DMS153 (cell line): ENCODE measurements around the gene MAN1A1.

ENCODE experiments used
- DNase-seq: peaks from one replicate; lab custom pipeline; 2025; lab: John Stamatoyannopoulos, UW

MAN1A1 gene

DNA sequence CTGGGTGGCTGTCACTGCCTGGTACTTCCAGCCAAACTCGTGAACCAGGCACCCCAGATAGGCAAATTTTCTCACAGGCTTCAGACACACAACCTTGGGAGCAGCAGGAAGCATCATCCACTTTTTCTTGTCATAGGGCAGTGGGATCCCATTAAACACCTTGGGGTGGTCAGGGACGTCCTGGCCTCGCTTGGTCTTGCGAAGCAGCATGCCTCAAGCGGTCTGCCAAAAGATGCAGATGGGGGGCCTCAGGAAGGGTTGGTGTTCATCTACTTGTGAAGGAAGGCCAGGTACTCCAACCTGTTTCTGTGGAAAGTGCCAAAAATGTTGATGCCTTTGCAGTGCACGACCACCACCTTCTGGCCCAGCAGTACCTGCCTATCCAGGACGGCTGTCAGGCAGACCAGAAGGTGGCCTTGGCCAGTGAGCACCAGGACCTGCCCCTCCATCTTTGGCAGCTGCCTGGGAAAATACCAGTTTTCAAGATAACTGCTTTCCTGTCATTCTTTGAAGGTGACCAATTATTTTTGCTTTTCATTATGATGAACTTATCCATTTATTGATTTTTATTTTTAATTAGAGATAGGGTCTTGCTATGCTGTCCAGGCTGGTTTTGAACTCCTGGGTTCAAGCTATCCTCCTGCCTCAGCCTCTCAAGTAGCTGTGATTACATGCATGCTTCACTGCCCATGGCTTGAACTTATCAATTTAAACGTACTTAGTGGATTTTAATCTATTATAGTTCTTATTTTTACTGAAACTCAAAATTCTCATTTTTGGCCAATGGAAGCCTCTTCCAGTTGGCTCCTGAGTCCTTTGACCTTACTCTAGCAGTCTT lies 80.1 kb downstream of the MAN1A1 start:
- DNase-seq = no peak

DNA sequence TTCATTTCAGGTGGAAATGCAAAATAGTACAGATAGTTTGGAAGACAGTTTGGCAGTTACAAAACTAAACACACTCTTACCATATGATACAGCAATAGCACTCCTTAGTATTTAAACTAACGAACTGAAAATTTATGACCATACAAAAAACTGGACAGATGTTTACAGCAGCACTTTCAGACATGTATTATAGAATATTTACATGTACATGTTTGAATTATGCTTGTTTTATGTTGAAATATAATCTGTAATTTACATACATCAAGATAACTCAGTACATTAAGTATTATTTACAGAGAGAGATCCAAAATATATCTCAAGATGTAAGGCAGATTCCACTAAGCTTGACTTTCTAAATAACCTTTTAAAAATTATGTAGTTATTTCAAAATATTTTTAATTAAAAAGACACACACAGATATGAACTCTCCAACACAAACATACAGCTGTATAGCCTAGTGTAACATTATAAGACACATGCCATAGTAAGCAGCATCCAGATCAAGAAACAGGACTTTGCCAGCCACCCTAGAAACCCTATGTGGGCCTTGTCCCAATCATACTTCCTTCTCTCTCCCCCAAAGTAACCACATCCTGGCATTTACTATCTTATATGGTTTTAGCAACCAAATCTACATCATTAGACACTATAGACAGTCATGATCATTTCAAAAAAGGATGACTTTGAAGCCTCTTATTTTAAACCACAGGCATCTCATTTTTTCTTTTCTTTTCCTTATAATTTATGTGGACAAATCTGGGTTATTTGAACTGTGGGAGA lies 82.2 kb downstream of the MAN1A1 start:
- DNase-seq = no peak

DNA sequence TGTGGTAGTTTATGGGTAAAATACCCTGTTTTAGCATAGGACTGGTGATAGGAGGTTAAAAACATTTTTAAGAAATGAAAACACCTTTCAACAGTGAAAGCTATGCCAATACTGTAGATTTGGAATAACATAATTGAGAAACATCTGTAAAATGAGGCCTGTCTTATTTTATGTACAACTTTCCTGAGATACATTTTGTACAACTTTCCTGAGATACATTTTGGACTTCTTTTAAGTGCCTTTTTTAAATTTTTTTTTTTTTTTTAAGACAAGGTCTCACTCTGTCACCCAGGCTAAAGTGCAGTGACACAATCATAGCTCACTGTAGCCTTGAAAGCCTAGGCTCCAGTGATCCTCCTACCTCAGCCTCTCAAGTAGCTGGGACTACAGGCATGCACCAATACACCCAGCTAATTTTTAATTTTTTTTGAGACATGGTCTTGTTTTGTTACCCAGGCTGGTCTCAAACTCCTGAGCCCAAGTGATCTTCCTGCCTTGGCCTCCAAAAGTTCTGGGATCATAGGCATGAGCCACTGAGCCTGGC lies 84.6 kb downstream of the MAN1A1 start:
- DNase-seq = no peak

DNA sequence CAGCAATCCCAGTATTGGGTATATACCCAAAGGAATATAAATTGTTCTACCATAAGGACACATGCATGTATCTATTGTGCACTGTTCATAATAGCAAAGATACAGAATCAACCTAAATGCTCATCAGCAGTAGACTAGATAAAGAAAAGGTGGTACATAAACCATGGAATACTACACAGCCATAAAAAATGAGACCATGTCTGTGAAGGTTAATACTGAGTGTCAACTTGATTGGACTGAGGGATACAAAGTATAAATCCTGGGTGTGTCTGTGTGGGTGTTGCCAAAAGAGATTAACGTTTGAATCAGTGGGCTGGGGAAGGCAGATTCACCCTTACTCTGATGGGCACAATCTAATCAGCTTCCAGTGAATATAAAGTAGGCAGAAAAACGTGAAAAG lies 86.9 kb downstream of the MAN1A1 start:
- DNase-seq = no peak

DNA sequence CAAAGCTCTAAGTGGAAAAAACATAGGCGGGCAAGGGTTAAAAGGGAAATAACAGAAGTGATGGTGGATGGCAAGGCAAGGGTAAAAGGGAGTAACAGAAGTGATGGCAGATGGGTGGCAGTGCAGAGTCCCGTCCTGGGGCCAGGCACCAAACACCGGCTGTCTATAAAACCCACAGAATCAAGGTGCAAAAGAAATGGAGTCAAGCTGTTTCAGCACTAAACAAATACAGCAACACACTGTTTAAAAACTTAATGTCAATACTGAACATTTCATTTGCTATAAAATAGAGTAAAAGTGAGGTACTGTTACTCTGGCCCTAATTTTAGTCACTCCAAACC lies 87.6 kb downstream of the MAN1A1 start:
- no peak for DNase-seq

DNA sequence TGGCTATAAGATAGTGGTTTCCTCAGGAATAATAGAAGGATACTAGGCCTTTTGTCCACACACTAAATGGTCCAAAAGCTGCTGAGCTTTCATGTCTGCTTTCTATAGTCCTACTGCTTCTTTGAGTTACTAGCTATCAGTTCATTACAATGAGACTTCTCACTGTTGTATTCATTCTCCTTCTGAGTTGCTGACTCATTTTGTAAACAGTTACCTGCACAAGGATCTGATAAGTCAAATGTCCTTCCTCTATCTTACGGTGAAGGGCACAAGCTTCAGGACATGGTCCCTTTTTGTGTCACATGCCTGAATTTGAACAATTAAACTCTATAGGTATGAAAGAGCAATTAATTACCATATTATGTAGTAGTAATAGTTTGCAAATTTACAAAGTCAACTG lies 90.5 kb downstream of the MAN1A1 start:
- DNase-seq = no peak

DNA sequence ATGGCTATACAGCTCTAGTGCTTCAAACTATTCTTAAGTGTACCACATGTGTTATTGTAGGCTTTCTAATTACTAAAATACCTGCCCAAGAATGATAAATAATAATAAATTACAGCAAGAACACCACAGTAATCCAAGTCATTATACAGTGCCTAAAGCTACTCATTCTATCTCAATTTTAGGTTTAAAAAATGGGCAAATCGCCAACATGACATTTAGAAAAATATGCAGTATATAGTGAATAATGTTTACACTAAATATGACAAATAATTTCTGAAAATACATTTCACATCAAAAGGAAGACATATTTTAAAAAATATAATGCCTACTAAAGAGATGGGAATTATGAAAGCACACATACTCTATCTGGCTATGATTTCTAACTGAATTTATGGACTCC lies 91.8 kb downstream of the MAN1A1 start:
- DNase-seq = no peak

DNA sequence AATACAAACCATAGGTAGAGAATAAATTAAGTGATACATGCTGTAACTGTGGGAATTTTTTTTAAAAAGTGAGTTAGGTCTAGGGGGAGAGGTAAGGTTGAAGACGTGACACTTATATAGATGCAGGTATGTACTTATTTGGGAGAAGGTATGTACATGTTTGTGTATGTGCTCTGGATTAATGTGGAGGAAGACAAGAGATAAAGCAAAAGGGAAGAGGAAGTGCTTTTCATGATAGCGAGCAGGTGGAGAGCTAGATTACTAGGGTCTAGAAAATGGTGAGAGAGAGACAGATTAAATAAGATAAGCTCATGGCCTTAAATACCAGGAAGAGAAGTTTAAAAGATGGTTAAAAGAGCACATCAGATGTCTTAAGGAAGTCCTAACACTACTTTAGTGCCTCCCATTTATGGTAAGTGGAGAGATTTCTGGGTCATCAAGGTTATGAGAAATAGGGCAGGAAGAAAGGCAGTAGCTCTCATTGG lies 92.5 kb downstream of the MAN1A1 start:
- no peak for DNase-seq

DNA sequence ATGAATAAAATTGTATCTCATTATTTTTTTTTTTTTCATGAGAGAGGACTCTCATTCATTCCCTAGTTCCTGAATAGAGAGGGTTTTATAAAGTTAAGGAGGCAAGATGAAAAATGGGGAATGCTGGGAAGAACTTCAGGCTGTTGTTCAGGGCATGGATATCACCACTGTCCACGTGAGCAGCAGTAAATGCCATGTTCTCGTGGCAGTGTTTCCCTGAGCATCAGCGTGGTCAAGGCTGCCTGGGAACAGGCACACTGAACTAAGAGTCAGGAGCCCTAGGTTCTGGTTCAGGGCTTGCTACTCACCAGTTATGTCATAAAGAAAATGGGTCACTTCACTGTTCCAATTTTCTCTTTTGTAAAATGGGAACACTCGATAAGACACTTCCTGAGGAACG lies 93.2 kb downstream of the MAN1A1 start:
- DNase-seq = no peak

DNA sequence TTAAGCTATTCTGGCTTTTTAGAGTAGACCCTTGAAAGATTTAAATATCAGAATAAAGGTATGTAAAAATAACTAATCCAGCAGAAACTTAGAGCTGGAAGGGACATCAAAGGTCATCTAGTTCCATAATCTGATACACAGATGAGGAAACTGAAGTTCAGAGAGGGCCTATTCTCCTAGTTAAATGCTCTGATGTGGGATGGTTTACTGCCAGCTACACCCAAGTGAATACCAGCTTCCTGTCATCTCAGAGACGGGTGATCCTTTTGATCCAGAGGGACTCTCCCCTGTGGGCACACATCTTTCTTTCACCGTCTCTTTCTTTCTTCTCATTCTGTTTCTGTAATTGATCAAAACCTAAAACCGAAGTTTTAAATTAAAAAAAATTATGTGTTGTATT lies 94.1 kb downstream of the MAN1A1 start:
- DNase-seq = no peak

DNA sequence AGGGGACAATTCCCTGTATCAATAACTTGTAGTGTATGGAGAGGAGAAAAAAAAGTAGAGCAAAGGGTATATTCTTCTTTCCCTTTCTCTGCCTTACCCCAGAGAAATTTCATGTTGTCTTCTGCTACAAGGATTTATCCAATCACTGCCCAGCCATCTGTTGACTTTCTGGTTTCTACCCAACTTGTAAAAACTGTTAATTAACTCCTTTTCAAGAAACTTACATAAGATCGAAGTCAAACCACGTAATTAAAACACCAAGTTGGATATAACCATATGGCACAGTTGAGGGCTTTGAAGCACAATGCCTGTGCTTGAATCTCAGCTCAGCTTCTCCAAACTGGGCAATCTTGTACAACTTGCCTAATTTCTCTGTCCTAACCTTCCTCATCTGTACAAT lies 99.5 kb downstream of the MAN1A1 start:
- DNase-seq = no peak

DNA sequence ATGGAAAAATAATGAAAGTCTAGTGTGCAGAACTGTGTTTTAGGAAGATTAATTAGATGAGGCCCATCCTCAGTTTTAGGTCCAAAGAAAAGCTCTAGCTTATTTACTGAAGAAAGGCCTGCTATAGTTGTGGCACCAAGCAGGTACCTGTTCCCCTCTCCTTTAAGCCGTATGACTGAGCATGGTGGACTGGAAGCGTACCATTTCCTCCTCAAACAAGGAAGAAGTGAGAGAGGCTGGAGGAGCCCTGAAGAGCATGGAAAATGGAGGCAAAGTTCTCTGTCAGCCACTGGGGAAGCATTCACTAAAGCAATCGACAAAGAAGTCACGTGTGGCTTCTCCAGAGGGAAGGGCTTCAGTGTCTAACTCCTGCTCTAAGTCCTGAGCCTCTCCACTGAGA lies 100.2 kb downstream of the MAN1A1 start:
- no peak for DNase-seq

DNA sequence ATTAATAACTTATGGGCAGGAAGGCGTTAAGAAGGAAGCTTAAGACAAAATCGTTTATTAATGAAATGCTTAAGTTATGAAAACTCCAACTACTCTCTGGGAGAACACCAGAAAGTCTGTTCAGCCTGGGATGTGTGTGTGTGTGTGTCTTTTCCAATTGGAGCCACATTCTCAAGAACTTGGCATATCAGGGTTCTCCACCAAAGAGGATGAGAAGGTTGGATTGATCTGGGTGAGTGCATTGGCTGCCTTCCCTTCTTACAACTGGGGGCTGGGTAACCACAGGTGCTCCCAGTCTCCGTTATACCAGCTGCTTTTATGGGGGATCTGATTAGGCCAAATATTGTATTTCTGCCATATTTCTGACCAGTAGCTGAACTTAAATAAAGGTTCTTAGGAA lies 102.1 kb downstream of the MAN1A1 start:
- no peak for DNase-seq

DNA sequence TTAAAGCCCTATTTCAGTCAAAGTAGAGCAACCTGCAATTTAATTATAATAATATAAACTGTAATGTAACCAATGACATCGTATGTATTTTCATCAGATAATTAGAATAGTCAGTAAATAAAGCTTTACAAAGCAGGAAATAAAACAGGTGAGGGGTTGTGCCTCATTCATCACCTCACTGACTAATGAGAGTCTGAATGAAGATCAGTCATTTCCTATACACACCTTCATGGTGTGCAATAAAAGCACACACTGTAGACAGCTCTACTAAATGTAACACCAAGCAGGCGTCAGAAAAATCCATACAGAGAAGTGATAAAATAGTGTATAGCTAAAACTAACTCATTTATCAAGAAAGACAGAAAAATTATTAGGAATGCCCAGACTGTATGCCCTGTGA lies 105.9 kb downstream of the MAN1A1 start:
- no peak for DNase-seq

DNA sequence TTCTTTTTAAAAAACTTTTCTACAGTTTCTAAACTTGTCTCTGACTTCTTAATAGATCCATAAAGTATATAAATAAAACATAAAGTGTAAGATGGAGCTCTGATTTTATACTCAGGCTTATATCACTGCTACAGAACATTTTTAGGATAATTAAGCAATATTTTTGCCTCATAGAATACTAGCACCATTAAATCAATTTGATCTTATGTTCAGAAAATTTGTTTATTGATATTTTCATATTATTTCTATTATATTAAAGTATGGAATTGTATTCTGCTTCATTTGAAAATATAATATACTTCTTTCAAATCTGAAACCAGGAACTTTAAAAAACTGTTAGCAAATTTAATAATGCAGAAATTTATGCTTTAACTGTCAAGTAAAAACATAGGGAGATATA lies 106.5 kb downstream of the MAN1A1 start:
- DNase-seq = no peak

DNA sequence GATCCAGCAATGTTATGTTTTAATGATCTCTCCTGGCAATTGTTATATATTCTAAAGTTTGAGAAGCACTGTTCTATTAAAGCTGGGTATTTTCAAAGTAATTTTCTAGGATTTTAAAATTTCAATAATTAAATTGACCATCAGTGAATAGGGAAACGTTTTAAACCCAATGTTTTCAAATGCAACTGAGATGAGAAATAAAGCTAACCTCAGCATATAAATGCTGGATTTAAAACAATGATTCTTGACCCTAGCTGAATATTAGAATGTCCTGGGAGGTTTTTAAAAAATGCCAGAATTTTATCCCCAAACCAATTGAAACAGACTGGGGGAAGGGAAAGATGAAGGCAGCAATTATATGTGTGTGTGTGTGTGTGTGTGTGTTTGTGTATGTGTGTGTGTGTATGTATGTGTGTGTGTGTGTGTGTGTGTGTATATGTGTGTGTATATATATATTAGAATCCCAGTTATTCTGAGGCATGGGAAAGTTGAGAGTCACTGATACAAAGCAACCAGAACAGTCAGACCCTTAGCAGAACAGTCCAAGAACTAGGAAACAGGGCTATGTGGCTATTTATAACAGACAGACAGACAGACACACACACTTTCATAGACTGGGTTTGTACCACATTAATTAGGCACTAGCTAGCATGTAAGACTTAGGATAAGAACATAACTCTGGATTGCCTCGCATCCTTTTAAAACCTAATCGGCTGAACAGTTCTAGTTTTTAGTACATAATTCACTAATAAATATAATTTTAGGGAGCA lies 107.8 kb downstream of the MAN1A1 start:
- no peak for DNase-seq

DNA sequence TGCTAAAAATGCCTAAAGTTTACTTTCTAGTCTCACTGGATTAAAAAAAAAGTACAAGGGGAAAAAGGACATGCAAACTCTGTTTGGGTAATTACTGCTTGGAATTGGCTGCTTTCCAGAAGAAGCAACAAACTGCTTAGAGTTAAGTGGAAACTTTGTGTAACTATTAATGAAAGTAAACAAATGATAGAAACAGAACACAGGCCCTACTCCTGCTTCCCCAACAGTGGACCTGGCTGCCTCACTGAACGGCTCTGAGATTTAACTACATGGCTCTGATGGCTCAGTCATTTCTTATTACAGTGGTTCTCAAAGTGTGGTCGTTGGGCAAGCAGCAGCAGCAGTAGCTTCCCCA lies 108.5 kb downstream of the MAN1A1 start:
- no peak for DNase-seq

DNA sequence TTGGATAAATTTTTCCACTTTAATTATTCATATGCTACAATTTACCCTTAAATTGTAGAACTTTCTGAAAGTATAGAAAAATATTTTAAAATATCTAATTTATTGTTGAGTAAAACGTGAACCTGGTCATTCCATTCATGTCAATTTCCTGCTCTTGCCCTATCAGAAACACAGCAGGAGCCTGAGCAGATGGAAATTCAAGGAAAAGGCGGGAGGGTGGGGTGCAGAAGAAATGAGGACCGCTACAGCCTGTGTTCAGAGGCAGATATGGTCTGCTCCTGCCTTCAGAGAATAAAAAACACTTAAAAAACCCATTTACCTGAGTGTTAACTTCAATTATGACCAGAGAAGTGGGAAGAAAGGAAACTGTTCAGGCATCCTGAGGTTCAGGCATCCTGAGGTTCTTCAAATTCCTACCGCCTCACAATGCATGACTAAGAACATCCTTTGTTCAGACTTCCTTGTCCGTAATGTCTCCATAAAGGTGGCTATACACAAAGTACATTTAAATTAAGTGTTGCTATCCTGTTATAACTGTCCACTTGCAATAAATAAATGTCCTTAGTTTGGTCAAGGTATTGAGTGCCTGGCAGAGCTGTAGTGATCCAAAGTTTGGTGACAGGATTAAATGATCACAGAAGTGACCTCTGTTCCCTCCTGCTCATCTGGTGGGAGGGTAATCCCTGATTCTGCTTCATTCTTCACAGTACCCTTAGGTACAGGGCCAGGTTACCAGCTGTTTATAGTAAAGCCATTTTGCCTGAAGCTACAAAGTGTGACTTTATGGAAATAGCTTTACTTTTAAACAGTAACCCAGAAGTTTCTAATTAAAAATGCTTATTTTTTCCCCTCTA lies 109.1 kb downstream of the MAN1A1 start:
- DNase-seq = no peak

DNA sequence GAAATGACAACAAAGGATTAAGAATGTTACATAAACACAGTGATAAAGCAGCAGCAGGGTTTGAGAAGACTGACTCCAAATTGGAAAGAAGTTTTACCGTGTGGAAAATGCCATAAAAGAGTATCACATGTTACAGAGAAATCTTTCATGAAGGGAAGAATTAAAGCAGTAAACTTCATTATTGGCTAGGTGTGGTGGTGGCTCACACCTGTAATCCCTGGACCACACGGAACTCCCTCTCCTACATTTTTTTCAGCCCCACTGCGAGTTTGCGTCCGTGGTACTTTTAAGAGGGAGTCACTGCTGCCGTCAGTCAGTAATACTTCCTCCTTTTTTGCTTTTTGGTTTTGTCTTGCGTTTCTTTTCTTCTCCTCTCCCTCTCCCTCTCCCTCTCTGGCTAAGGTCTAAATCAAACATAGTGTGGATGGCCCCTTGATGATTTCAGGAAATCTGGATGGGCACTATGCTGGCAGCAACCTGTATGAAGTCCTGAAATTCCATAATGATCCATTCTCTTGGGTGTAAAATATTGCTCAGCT lies 112.3 kb downstream of the MAN1A1 start:
- no peak for DNase-seq

DNA sequence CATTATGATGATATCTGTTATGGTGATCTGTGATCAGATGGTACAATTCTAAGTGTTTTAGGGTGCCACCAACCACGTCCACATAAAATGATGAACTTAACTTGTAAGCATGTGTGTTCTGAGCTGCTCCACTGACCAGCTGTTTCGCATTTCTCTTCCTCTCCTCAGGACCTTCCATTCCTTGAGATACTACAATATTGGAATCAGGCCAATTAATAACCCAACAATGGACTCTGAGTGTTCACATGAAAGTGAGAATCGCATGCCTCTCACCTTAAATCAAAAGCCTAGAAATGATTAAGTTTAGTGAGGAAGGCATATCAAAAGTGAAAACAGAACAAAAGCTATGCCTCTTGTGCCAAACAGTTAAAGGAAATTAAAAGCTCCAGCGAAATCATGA lies 114.6 kb downstream of the MAN1A1 start:
- no peak for DNase-seq

DNA sequence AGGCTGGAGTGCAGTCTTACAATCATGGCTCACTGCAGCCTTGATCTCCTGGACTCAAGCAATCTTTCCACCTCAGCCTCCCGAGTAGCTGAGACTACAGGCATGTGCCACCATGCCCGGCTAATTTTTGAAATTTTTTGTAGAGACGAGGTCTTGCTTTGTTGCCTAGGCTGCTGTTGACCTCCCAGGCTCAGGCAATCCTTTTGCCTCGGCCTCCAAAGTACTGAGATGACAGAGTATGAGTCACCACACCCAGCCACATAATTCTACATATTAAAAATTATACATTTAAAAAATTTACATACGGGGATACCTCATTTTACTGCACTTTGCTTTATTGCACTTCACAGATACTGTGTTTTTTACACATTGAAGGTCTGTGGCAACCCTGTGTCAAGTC lies 115.1 kb downstream of the MAN1A1 start:
- DNase-seq = no peak
